Left hindlimb (tissue), 1 donor: ENCODE measurements around the gene SHROOM1.

ENCODE experiments used
- DNase-seq: peaks from one replicate; pipeline ENCODE4 v3.0.0-alpha.2; 2018

SHROOM1 gene

DNA sequence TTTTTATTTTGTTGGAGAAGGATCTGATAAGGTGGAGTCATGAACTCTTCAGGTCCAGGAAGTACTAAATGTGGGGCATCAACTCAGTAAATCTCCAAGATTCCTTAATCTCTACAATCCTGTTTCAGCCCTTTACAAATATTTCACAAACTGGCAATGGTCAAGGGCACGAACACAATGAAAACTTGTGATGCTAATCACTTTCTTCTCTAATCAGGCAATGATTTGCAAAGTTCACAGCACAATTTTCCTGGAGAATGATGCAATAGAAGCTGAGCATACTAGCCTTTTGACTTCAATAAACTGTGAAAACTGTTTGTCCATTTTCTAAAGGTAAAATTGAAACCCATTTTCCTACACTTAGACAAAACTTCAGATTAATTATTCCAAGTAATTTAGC lies 18.9 kb upstream of the SHROOM1 start:
- DNase-seq: no peak

DNA sequence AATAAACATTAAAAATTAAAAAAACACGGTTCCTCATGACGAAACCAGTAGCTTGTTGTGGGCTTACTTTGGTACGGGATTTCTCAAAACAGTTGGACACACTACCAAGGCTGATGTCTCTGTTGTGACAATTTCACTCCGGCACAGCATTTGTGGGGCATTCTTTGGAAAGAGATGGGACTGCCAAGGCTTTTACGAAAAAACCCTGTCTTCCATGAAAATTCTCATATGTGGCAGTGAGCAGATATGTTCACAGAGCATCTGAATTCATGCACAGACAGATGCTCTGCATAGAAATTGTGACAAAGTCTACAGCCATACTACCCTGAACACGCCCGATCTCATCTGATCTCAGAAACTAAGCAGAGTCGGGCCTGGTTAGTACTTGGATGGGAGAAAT lies 17.8 kb upstream of the SHROOM1 start:
- no peak for DNase-seq

DNA sequence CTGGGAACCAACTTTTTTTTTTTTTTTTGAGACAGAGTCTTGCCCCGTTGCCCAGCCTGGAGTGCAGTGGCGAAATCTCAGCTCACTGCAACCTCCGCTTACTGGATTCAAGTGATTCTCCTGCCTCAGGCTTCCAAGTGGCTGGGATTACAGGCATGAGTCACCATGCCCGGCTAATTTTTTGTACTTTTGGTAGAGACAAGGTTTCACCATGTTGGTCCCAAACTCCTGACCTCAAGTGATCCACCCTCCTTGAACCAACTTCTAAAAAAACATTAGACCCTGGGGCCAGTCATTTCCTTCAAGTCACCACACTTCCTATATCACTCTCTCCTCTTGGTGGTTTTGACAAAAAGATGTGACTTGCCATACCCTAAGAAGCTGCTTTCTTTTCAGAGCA lies 10.9 kb upstream of the SHROOM1 start:
- no peak for DNase-seq

GRCh38 chr5:132840896-132841295 lies 10.4 kb upstream of the SHROOM1 start:
- DNase-seq: no peak

- no peak for DNase-seq
Measured at GRCh38 chr5:132840313-132840712, 9.9 kb upstream of the SHROOM1 start.

- DNase-seq: no peak
Measured at GRCh38 chr5:132839426-132840301, 9.2 kb upstream of the SHROOM1 start.

- DNase-seq: no peak
Measured at GRCh38 chr5:132838516-132839282, 8.3 kb upstream of the SHROOM1 start.

- no peak for DNase-seq
Measured at GRCh38 chr5:132837868-132838267, 7.4 kb upstream of the SHROOM1 start.

GRCh38 chr5:132836852-132837251 lies 6.4 kb upstream of the SHROOM1 start:
- no peak for DNase-seq

DNA sequence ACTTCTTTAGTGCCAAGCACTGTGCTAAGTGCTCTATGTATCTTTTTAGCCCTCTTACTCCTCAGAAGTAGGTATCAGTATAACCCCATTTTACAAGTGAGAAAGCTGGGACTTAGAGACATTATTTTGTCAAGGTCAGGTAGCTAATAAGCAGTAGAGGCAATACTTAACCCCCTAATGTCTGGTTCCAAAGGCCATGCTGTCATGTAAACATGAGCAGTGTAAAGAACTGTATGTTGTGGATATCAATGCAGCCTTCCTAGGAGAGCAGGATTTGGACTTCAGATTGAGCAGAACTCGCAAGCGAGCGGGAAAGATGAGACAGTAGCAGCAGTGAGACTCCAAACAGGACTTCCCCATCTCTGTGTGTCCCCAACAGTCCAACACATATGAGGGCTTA lies 3.6 kb upstream of the SHROOM1 start:
- no peak for DNase-seq

GRCh38 chr5:132832612-132833011 lies 2.2 kb upstream of the SHROOM1 start:
- no peak for DNase-seq

DNA sequence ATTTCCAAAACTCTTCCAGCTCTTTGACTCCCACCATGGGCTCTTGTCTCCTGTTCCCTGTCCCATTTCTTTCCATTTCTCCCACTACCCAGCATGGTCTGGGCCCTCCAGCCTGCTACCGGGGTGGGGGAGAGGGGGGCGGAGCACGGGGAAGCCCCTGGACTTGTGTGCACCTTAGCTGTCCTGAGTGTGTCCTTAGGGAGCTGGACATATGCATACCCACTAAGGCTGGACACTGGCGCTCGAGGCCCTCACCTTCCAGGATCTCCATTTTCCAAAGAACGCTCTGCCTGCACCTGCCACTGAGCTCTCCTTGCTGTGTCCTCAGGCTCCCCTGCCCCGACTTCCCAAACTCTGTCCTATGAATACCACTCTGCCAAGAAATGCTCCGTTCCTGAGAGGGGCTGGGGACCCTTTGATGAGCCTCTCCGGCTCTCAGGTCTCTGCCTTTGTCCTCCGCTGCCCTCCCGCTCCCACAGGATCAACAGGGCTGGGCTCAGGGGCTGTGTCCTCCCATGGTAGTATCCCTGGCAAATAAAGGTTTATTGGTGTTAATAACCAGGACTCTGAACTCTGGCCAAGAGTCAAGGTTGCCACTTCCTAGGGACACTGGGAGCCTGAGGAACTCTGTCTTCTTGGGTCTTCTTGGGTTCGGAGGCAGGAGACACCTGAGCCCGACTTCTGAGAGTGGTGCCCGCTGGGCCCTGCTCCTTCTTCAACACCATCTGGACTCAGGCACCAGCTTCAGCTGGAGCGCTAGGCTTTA lies 831 bp upstream of the SHROOM1 start:
- DNase-seq: no peak

DNA sequence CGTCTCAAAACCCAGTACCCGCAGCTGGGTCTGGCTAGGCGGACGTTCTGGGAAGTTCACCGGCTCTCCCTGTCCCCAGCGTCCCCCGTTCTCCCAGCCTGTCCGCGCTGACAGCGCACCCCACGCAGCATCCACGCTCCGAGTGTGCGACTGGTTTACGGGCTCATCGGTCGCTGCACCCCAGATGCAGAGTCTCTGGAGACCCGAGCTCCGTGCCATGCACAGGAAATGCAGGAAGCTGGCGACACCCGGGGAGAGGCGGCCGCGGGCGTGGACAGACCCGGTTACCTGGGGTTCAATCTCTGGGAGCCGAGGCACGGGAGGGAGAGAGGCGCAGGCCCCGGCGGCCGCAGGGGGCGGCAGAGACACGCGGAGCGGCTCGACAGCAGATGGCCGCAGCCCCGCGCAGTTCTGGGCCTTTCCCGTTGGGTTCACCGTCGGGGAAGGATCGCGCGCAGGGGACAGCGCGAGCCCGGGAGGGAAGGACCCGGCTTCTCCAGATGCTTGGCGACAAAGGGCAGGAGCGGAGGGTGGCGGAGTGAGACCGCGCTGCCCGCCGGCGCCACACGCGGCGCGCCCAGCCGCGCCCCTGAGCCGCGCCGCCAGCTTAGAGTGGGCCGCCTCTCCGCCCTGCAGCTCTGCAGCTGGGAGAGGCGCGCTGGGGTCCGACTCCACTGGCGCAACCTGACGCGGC lies 558 bp downstream of the SHROOM1 start:
- DNase-seq: peak; percentile 77

DNA sequence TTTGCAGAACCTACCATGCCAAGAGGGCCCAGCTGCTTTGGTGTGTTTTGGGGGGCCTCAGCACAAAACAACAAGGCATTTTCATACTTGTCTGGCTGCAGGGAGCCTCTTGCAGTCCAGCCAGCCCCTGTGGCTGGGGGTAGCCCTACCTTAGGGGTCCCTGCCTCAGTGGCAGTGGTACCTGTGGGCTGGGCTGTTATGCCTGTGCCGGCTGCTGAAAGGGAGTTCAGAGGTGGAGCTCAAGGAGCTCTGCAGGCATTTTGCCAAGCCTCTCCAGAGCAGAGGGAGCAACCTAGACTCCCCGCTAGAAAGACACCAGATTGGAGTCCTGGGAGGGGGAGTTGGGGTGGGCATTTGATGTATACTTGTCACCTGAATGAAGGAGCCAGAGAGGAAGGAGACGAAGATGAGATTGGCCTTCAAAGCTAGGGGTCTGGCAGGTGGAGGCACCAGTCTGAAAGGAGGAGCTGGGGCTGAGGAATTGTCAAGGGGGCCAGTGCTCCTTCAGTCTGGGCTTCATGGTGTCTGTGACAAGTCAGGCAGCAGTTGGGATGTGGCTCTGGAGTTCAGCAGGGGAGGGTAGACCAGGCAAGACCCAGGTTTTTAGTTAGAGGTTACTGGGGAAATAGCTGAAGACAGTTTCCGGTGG lies 1.5 kb downstream of the SHROOM1 start:
- no peak for DNase-seq

DNA sequence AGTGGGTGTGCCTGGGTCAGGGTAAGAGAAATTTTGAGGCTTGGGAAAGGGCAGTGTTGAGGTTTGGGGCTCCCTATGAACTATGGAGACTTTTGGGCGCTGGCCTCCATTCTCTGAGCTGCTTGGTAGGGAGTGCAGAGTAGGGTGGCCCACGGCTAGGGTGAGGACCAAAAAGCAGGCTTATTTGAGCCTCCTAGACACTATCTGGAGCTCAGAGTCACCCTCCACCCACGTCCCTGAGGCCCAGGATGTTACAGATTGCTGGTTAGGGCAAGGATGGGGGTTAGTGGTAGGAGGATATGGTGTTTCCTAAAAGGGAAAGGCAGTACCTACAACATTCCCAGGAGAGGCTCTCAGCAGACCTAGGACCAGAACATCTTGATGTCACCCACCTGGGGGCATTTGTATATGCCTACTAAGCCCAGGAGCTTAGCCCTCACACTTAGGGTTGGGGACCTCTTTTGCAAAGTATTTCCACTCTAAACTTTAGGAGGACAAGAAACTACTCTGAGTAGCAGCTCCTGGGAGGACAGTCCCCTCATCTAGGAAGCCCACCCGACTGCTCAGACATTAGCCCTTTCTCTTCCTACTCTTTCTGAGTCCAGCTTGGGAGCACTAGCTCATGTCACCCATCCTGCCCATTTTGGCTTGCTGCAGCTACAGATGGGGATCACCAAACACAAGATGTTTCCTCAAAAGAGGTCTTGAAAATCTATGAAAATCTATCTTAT lies 2.3 kb downstream of the SHROOM1 start:
- no peak for DNase-seq

DNA sequence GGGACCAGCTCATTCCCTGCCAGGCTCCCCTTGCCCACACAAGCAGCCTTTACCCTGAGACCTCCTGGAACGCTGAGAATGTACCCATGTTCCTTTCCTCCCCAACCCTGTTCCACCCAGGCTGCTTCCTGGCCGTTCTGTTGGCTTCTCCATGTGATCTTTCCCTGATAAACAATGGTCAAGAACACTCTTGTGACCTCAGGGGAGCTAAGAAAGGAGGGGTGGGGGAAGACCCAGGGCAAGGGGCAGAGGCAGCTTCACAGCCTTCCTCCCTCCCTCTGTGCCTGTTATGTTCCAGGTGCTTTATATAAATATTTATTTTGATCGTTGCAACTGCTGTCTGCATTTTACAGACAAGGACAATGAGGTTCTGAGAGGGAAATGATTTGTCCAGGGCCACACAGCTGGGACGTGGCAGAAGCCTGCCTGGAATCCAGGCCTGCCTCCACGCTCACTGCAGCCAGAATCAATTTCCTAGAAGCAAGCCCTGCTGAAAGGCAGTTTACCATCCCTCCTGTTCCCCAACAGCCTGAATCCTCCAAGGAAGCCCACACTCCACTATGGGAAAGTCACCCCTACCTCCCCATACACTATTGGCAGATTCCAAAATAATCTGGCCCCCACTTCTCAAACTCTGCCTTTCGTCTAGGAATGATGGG lies 3.9 kb downstream of the SHROOM1 start:
- DNase-seq: no peak

DNA sequence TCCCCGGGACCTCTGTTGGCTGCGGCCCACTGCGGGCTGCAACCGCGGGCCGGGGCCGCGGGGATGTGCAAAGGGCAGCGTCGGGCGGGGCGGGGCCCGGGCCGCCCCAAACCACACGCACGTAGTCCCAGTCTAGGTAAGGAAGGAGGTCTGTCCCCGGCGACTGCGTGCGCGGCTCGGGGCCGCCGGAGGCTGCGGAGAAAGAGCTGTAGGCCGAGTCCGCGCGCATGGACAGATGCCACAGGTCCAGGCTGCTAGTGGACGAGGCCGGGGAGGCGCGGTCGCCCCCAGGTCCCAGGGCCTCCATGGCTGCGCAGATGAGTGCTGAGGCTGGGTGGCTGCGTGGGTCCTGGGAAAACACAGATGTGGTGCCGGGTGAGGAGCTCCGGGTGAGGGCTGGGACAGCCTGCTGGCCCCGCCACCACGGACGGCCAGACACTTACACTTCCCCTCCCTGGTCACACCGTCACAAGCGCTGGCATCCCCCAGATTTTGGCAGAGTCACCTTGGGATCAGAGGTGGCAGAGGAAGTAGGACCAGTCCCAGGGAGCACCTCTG lies 4.5 kb downstream of the SHROOM1 start:
- DNase-seq: no peak

DNA sequence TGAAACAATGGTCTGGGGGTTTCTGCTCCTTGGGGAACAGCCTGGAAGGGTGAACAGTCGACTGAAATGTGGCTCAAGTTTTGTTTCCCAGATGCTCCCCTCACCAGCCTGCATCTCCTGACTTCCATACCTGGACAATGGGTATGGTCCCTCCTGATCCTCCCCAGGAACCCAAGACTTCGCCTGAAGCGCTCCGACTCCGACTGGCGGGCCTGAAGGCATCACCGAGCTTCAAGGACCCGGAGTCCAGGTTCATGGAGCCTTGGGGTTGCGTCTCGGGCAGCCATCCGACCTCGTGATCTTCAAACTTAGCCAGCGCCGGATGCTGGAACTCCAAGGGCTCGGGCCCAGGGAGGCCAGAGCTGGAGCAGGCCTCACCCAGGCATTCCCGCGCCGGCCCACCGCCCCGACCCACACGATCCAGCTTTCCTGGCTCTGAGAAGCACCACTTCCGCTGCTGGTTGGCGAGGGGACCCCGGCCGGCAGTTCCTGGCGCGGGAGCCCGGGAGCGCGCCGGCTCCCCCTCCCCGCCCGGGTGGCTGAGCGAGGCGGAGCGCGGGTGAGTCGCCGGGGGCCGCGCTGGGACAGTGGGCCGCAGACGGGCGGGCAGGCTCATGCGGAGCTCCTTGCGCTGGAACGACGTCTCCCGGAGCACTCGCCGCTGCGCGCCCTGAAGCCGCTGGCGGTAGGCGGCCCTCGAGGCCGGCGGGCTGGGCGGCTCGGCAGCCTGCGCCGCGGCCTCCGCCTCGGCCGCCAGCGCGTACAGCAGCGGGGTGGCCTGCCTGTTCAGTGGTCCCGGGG lies 5.2 kb downstream of the SHROOM1 start:
- no peak for DNase-seq

DNA sequence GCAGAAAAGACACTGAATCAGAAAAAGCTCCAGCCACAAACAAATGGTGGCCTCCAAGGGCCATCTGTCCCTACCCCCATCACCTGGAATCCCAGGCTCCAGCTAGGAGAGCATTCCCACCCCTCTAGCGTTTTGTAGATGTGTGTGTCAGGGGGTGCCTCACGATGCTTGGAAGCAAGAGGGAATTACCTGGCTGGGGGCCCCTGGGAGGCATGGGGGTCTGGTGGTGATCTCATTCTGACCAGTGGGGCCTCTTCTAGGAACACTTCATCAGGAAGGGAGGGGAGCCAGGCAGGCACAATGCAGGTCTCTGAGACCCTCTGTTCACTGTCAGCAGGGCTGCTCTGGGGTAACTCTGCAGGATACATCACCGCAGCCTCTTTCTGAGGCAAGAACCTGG lies 6.0 kb downstream of the SHROOM1 start:
- no peak for DNase-seq
